ENCODE data around the gene SGCE.

DNA sequence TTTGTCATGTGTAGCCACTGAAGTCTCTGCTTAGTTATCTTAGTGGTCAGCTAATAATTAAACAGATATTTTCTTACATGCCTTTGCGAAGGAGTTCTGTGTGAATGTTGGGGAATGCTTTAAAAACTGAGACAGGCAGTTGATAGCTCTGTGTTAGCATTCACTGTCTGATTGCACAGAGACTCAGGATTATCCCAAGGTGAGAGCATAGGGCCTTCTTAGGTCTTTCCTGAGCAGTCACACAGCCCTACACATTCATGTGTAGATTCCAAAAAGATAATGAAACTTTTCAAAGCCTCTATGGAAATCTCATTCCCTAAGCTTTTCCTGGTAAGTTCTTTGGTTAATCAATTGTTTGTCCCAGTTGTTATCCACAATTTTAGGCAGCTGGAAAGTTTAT, 78.6 kb downstream of the SGCE start:
- TF ChIP-seq JUNB (IDR thresholded peaks at IDR 0.05; ENCODE audit: unreplicated experiment) (no peak), EZH2 (IDR thresholded peaks at IDR 0.05; ENCODE audit: low read depth, unreplicated experiment) (no peak), EZH2phosphoT487 (IDR thresholded peaks at IDR 0.05; ENCODE audit: unreplicated experiment) (no peak), POLR2AphosphoS5 (IDR thresholded peaks at IDR 0.05; ENCODE audit: low read depth) (no peak), ZNF331 (CRISPR knock-in tag; IDR thresholded peaks at IDR 0.05; ENCODE audit: low read depth) (no peak)
- TF ChIP-seq, protein P1, sequence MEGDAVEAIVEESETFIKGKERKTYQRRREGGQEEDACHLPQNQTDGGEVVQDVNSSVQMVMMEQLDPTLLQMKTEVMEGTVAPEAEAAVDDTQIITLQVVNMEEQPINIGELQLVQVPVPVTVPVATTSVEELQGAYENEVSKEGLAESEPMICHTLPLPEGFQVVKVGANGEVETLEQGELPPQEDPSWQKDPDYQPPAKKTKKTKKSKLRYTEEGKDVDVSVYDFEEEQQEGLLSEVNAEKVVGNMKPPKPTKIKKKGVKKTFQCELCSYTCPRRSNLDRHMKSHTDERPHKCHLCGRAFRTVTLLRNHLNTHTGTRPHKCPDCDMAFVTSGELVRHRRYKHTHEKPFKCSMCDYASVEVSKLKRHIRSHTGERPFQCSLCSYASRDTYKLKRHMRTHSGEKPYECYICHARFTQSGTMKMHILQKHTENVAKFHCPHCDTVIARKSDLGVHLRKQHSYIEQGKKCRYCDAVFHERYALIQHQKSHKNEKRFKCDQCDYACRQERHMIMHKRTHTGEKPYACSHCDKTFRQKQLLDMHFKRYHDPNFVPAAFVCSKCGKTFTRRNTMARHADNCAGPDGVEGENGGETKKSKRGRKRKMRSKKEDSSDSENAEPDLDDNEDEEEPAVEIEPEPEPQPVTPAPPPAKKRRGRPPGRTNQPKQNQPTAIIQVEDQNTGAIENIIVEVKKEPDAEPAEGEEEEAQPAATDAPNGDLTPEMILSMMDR (conservative IDR thresholded peaks at IDR 0.05; ENCODE audit: low read depth in 2 of 2) = no peak
- TF ChIP-seq, protein P2, sequence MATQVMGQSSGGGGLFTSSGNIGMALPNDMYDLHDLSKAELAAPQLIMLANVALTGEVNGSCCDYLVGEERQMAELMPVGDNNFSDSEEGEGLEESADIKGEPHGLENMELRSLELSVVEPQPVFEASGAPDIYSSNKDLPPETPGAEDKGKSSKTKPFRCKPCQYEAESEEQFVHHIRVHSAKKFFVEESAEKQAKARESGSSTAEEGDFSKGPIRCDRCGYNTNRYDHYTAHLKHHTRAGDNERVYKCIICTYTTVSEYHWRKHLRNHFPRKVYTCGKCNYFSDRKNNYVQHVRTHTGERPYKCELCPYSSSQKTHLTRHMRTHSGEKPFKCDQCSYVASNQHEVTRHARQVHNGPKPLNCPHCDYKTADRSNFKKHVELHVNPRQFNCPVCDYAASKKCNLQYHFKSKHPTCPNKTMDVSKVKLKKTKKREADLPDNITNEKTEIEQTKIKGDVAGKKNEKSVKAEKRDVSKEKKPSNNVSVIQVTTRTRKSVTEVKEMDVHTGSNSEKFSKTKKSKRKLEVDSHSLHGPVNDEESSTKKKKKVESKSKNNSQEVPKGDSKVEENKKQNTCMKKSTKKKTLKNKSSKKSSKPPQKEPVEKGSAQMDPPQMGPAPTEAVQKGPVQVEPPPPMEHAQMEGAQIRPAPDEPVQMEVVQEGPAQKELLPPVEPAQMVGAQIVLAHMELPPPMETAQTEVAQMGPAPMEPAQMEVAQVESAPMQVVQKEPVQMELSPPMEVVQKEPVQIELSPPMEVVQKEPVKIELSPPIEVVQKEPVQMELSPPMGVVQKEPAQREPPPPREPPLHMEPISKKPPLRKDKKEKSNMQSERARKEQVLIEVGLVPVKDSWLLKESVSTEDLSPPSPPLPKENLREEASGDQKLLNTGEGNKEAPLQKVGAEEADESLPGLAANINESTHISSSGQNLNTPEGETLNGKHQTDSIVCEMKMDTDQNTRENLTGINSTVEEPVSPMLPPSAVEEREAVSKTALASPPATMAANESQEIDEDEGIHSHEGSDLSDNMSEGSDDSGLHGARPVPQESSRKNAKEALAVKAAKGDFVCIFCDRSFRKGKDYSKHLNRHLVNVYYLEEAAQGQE (IDR thresholded peaks at IDR 0.05; ENCODE audit: unreplicated experiment) = no peak

Measured in GM23338 (cell line).